K562 (cell line): Measurements from ENCODE around the gene IFNK. TPM values are rescaled to one million over a fixed set of nuclear protein-coding genes. Genes with fewer than 3 reads are reported as not detected.

Experiments used
- CREBBP ChIP-seq: IDR thresholded peaks from one replicate; pipeline ENCODE4 v1.6.1; 2012; ENCODE audit warnings: low read depth, mild to moderate bottlenecking, control low read depth, inconsistent platforms, low read length
- MECOM ChIP-seq: fragments of 250-450 bp; sonication (Bioruptor Pico); IDR thresholded peaks from 2 replicates; pipeline ENCODE4 v1.8.0; 2022; ENCODE audit warnings: inconsistent platforms
- SMARCB1 ChIP-seq: IDR thresholded peaks from 2 replicates; pipeline ENCODE4 v1.6.1; 2011; ENCODE audit warnings: improper control_type of control experiment, low read depth; ENCODE audit not compliant: insufficient read length
- SPI1 ChIP-seq: IDR thresholded peaks from 2 replicates; pipeline ENCODE4 v1.6.1; 2011; ENCODE audit warnings: low read depth, low read length, control low read depth, borderline replicate concordance
- ZFP1 ChIP-seq: fragments of 450-650 bp; formaldehyde crosslinking; IDR thresholded peaks from 2 replicates; pipeline ENCODE4 v1.4.0; 2020; ENCODE audit warnings: mild to moderate bottlenecking, mixed read lengths
- polyA plus RNA-seq, 8 experiments: library from polyadenylated mRNA; depleted of rRNA in 4 of 8; stranded (reverse) in 5 of 8; unstranded in 3 of 8; fragments of >200 nt; fragmentation: Nextera tagmentation in 2 of 8; fragmentation: Illumina TruSeq in 1 of 8; extraction: Ambion mirVana in 2 of 8; extraction: Trizol in 1 of 8; gene quantifications; 2 replicates each; pipeline versions ENCODE4 v1.2.1 to v1.2.3, GENCODE V29; 2011 to 2014; ENCODE audit warnings: inconsistent platforms in 1 of 8, missing spikeins in 1 of 8
- total RNA-seq, 7 experiments: library from RNA; depleted of rRNA in 6 of 7; stranded (reverse); fragments of >200 nt in 6 of 7; fragmentation: Illumina TruSeq in 2 of 7; extraction: Trizol in 2 of 7; gene quantifications; 2 replicates each; pipeline versions ENCODE4 v1.2.1 to v1.2.3, GENCODE V29; 2011 to 2021; ENCODE audit warnings: low replicate concordance in 1 of 7
- TF ChIP-seq, protein P1 (sequence below): fragments of 450-650 bp; formaldehyde crosslinking; IDR thresholded peaks from 2 replicates; pipeline ENCODE4 v1.4.0; 2022; ENCODE audit warnings: missing genetic modification characterization
- TF ChIP-seq, protein P2 (sequence below), 2 experiments: fragments of 150-350 bp in 1 of 2; IDR thresholded peaks; 2 replicates each; pipeline ENCODE4 v1.6.1; 2012 to 2016; ENCODE audit warnings: low read depth in 2 of 2, low read length in 2 of 2, mild to moderate bottlenecking in 1 of 2, moderate library complexity in 1 of 2
- TF ChIP-seq, protein P3 (sequence below): sonication (generic); formaldehyde crosslinking; IDR thresholded peaks from 2 replicates; pipeline ENCODE4 v1.8.0; 2022; ENCODE audit warnings: mild to moderate bottlenecking, low read depth, missing genetic modification reagents

IFNK gene
- total and polyA plus RNA-seq, 9 of the 15 experiments (the other 6 are each of a cell fraction or from before 2014, with no cell fraction given), result 0.11 TPM; not detected in 8

DNA sequence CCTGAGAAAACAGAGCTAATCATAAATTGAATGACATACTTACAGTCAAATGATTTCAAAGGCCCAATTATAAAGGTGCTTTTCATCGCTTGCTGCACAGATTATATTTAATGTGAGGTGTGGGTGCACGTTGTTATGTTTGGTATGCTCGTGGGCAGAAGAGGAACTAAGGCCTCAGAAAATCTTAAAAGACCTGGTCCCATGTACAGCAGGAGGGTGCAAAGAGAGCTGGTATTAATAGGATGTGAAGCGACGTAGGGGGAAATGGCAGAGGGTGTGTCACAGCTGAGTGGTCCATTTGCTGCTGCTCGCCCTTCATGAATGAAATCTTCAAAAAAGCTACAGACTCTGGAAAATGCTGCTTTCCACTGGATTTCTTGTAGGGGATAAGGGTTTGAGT is 40.5 kb upstream of the IFNK start (continued):
- TF ChIP-seq, protein P1, sequence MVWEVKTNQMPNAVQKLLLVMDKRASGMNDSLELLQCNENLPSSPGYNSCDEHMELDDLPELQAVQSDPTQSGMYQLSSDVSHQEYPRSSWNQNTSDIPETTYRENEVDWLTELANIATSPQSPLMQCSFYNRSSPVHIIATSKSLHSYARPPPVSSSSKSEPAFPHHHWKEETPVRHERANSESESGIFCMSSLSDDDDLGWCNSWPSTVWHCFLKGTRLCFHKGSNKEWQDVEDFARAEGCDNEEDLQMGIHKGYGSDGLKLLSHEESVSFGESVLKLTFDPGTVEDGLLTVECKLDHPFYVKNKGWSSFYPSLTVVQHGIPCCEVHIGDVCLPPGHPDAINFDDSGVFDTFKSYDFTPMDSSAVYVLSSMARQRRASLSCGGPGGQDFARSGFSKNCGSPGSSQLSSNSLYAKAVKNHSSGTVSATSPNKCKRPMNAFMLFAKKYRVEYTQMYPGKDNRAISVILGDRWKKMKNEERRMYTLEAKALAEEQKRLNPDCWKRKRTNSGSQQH, result no peak
- TF ChIP-seq, protein P2, sequence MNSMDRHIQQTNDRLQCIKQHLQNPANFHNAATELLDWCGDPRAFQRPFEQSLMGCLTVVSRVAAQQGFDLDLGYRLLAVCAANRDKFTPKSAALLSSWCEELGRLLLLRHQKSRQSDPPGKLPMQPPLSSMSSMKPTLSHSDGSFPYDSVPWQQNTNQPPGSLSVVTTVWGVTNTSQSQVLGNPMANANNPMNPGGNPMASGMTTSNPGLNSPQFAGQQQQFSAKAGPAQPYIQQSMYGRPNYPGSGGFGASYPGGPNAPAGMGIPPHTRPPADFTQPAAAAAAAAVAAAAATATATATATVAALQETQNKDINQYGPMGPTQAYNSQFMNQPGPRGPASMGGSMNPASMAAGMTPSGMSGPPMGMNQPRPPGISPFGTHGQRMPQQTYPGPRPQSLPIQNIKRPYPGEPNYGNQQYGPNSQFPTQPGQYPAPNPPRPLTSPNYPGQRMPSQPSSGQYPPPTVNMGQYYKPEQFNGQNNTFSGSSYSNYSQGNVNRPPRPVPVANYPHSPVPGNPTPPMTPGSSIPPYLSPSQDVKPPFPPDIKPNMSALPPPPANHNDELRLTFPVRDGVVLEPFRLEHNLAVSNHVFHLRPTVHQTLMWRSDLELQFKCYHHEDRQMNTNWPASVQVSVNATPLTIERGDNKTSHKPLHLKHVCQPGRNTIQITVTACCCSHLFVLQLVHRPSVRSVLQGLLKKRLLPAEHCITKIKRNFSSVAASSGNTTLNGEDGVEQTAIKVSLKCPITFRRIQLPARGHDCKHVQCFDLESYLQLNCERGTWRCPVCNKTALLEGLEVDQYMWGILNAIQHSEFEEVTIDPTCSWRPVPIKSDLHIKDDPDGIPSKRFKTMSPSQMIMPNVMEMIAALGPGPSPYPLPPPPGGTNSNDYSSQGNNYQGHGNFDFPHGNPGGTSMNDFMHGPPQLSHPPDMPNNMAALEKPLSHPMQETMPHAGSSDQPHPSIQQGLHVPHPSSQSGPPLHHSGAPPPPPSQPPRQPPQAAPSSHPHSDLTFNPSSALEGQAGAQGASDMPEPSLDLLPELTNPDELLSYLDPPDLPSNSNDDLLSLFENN (IDR thresholded peaks at IDR 0.05; ENCODE audit: low read depth in 2 of 2, low read length in 2 of 2), result no peak
- TF ChIP-seq ZFP1 (CRISPR knock-in tag) (no peak), CREBBP (no peak), MECOM (no peak), SMARCB1 (no peak), SPI1 (no peak)
- TF ChIP-seq, protein P3, sequence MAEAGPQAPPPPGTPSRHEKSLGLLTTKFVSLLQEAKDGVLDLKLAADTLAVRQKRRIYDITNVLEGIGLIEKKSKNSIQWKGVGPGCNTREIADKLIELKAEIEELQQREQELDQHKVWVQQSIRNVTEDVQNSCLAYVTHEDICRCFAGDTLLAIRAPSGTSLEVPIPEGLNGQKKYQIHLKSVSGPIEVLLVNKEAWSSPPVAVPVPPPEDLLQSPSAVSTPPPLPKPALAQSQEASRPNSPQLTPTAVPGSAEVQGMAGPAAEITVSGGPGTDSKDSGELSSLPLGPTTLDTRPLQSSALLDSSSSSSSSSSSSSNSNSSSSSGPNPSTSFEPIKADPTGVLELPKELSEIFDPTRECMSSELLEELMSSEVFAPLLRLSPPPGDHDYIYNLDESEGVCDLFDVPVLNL, result no peak
